HepG2 (cell line): Measurements from ENCODE around the gene SNX30.

ENCODE experiments used
- SP2 ChIP-seq: sonication (generic); formaldehyde crosslinking; IDR thresholded peaks from 2 replicates; pipeline ENCODE4 v1.5.1; 2020; ENCODE audit warnings: mild to moderate bottlenecking, missing genetic modification reagents
- SRF ChIP-seq: IDR thresholded peaks from 2 replicates; pipeline ENCODE4 v1.6.1; 2011; ENCODE audit warnings: mild to moderate bottlenecking, low read depth, low read length, moderate library complexity

DNA sequence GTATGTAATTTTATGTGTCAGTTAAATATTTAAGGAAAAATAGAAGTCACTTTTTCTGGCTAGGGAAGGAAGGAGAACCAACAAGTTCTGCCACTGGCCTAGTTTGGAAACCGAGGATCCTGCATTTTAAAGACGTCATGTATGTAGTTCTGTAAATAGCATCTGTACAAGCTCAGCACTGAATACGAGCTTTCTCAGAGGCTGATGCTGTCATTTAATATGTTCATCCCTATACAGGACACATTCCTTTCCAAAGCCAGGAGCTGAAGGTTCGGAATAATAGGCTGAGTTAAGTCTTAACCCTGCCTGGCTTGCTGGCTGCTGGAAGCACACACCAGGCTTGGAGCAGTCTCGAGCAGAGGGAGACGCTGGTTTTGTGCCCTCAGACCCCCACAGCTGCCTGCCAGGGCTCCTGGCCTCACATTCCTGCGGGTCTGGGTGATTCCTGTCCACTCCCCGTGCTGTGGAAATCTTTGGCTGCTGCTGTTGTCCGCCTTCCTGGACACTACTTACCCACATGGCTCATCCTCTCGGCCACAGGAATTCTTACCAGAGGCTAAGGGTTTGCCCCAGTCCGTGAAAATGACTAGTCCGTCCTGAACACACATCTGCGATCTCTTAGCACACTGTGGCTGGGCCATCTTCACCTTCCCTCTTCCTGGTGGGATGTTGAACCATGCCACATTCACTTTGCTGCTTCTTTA lies 103.5 kb downstream of the SNX30 start:
- TF ChIP-seq SP2: no peak
- no peak for TF ChIP-seq SRF
